ENCODE data around the gene ZSCAN5A.
"Not testable (repeated sequence)": the region's sequence is repeated elsewhere in the genome, so short reads cannot be mapped to it uniquely, and the experiment has no call there.

The ZSCAN5A gene

GRCh38 chr19:56199687-56200086, 115.0 kb downstream of the ZSCAN5A start:
- DNase-seq: no peak

GRCh38 chr19:56197646-56198045, 117.0 kb downstream of the ZSCAN5A start, which contains the start of gene ZSCAN5B:
ZSCAN5B (minus strand) TSS chr19:56197783; CDS start chr19:56193052, 4,731 bp downstream.
- DNase-seq: not testable (repeated sequence)

GRCh38 chr19:56193981-56194640, 120.5 kb downstream of the ZSCAN5A start:
- no peak for DNase-seq

- DNase-seq: no peak
Measured at GRCh38 chr19:56191711-56192110, 122.9 kb downstream of the ZSCAN5A start.

- no peak for DNase-seq
Measured at GRCh38 chr19:56191115-56191514, 123.5 kb downstream of the ZSCAN5A start.

- no peak for DNase-seq
Measured at GRCh38 chr19:56189785-56190184, 124.9 kb downstream of the ZSCAN5A start.

GRCh38 chr19:56177564-56178243, 136.9 kb downstream of the ZSCAN5A start:
- no peak for DNase-seq

GRCh38 chr19:56176881-56177280, 137.8 kb downstream of the ZSCAN5A start:
- DNase-seq: no peak

GRCh38 chr19:56176310-56176709, 138.3 kb downstream of the ZSCAN5A start:
- not testable (repeated sequence) for DNase-seq

- not testable (repeated sequence) for DNase-seq
Measured at GRCh38 chr19:56175861-56176307, 138.8 kb downstream of the ZSCAN5A start, which contains the start of gene GALP. GALP (plus strand) TSS chr19:56176008; CDS start chr19:56177109, 1,101 bp downstream.

GRCh38 chr19:56174550-56174949, 140.1 kb downstream of the ZSCAN5A start:
- no peak for DNase-seq

- DNase-seq: no peak
Measured at GRCh38 chr19:56174086-56174485, 140.6 kb downstream of the ZSCAN5A start.
